ENCODE results near the gene CIDEA.

The CIDEA gene

DNA sequence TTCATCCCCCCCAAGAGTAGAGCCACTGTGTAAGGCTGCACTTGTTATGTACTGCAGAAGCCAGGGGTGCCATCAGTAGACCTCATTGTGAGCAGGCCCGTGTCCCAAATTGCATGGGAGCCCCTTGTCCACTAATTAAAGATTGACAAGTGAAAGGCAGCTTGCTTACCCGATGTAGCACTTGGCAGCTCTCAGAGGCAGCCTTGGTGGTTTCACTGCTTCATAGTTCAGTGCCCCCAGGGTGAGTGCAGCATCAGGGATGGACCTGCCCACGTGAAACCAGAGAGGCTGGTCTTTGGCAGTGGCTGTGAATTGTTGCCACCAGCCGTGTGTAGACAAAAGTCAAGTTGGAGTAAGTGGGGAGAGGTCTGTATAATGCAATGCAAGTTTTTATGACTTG is 67.2 kb downstream of the CIDEA start:
- DNase-seq (ENCODE audit: low spot score) = no peak

DNA sequence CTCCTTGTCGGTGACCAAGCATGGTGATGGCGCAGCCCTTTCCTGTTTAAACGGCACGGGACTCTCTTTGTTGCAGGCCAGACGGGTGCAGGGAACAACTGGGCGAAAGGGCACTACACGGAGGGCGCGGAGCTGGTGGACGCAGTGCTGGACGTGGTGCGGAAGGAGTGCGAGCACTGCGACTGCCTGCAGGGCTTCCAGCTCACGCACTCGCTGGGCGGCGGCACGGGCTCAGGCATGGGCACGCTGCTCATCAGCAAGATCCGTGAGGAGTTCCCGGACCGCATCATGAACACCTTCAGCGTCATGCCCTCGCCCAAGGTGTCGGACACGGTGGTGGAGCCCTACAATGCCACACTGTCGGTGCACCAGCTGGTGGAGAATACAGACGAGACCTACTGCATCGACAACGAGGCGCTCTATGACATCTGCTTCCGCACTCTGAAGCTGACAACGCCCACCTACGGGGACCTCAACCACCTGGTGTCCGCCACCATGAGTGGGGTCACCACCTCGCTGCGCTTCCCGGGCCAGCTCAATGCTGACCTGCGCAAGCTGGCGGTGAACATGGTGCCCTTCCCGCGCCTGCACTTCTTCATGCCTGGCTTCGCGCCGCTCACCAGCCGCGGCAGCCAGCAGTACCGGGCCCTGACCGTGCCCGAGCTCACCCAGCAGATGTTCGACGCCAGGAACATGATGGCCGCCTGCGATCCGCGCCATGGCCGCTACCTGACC is 71.0 kb downstream of the CIDEA start:
- DNase-seq (ENCODE audit: low spot score) = no peak

DNA sequence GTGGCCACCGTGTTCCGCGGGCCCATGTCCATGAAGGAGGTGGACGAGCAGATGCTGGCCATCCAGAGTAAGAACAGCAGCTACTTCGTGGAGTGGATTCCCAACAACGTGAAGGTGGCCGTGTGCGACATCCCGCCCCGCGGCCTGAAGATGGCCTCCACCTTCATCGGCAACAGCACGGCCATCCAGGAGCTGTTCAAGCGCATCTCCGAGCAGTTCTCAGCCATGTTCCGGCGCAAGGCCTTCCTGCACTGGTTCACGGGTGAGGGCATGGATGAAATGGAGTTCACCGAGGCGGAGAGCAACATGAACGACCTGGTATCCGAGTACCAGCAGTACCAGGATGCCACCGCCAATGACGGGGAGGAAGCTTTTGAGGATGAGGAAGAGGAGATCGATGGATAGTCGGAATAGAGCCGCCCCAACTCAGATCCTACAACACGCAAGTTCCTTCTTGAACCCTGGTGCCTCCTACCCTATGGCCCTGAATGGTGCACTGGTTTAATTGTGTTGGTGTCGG is 71.6 kb downstream of the CIDEA start:
- DNase-seq (ENCODE audit: low spot score) = no peak

DNA sequence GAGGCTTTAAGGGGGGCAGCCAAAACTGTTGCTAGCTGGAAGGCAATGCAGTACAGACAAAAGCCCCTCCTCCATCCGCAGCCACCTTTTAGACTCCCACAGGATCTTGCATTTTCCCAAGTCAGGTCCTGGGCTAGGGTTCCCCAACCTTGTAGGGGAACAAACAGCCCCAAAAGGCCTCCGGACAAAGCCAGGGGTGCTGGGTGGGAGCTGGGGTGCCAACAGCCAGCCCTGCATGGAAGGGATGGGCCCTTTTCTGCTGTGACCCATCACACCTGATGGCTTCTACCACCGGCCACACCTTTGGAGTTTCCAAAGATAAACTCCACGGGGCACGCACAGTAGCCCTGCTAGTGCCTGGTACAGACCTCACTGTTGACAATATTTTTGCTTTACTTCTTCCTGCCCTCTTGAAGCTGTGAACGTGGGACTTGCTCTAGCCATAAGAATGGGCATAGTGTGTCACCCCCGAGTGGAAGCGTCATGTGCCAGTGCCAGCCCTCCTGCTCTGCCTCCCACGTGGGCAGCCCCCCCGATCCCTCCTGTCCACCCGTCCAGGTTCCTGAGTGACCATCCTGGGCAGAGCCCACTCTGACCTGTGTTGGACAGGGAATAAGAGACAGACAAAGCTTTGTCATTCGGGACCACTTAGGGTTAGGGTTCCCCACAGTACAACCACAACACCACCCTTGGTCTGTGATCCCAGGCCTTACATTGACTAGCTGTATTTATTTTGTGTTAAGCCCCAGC is 72.7 kb downstream of the CIDEA start:
- no peak for DNase-seq (ENCODE audit: low spot score)

All from Ammon's horn (tissue), 1 donor.